IMR-90 (cell line): Measurements from ENCODE around the gene RXRG. TPM values are rescaled to one million over a fixed set of nuclear protein-coding genes. Genes with fewer than 3 reads are reported as not detected.

Source experiments
- ATAC-seq: fragments of 200-7000 bp; cut with Tn5 transposase; 2 replicates; pipeline ENCODE4 v1.9.1; 2020; ENCODE audit warnings: low read depth, mild to moderate bottlenecking, moderate library complexity
- BruUV-seq: library from RNA; stranded (reverse); fragments of 400-500 nt; replicated peaks from 2 replicates; lab custom pipeline; 2021; lab: Mats Ljungman, UMichigan
- CTCF ChIA-PET: fragments of 300-600 bp; formaldehyde crosslinking; extraction: SDS; loops from one replicate; lab custom pipeline; 2021; ENCODE audit warnings: antibody characterized with exemption; lab: Yijun Ruan, JAX
- POLR2A ChIA-PET: fragments of 300-600 bp; sonication (Branson Sonifier 250); formaldehyde crosslinking; loops from one replicate; lab custom pipeline; 2022; ENCODE audit warnings: antibody characterized with exemption; ENCODE audit not compliant: unreplicated experiment; lab: Charles Lee
- DNase-seq: peaks from one replicate; pipeline ENCODE4 v3.0.0; 2013
- H2AFZ ChIP-seq: replicated peaks from 2 replicates; pipeline ENCODE3; 2013; ENCODE audit warnings: low read length, mild to moderate bottlenecking; ENCODE audit not compliant: poor library complexity
- H2AK5ac ChIP-seq: 2 replicates; pipeline ENCODE4 v1.6.1; 2013; ENCODE audit warnings: low read depth, low read length, inconsistent platforms
- H2AK9ac ChIP-seq: replicated peaks from 2 replicates; pipeline ENCODE3; 2013; ENCODE audit warnings: mild to moderate bottlenecking, low read depth, low read length, moderate library complexity; ENCODE audit not compliant: poor library complexity
- H2BK120ac ChIP-seq: 2 replicates; pipeline ENCODE4 v1.6.1; 2013; ENCODE audit warnings: low read depth, low read length, inconsistent platforms
- H2BK15ac ChIP-seq: 3 replicates; pipeline ENCODE4 v1.6.1; 2013; ENCODE audit warnings: low read depth, low read length, inconsistent platforms
- H2BK20ac ChIP-seq: 2 replicates; pipeline ENCODE4 v1.6.1; 2013; ENCODE audit warnings: low read depth, mild to moderate bottlenecking, inconsistent platforms, low read length, moderate library complexity
- H2BK5ac ChIP-seq: 2 replicates; pipeline ENCODE4 v1.6.1; 2013; ENCODE audit warnings: mild to moderate bottlenecking, low read depth, low read length, inconsistent platforms; ENCODE audit not compliant: poor library complexity, severe bottlenecking
- H3K14ac ChIP-seq: replicated peaks from 2 replicates; pipeline ENCODE4 v1.6.1; 2013; ENCODE audit warnings: low read depth, low read length, inconsistent platforms
- H3K18ac ChIP-seq: 2 replicates; pipeline ENCODE4 v1.6.1; 2013; ENCODE audit warnings: low read depth, low read length, control low read depth
- H3K23ac ChIP-seq: 2 replicates; pipeline ENCODE4 v1.6.1; 2013; ENCODE audit warnings: low read depth, low read length, inconsistent platforms
- H3K27ac ChIP-seq: 2 replicates; pipeline ENCODE4 v1.5.1; 2013; ENCODE audit warnings: mild to moderate bottlenecking, control low read depth, low read length; ENCODE audit not compliant: insufficient read depth
- H3K27me3 ChIP-seq: 2 replicates; pipeline ENCODE4 v1.6.1; 2013; ENCODE audit warnings: low read length; ENCODE audit not compliant: control insufficient read depth, insufficient read depth
- H3K36me3 ChIP-seq: 2 replicates; pipeline ENCODE4 v1.6.1; 2013; ENCODE audit warnings: low read length, mixed read lengths; ENCODE audit not compliant: control insufficient read depth, insufficient read depth
- H3K4ac ChIP-seq: 2 replicates; pipeline ENCODE4 v1.6.1; 2013; ENCODE audit warnings: low read depth, low read length, inconsistent platforms
- H3K4me1 ChIP-seq: 2 replicates; pipeline ENCODE4 v1.6.1; 2013; ENCODE audit warnings: low read length, mixed read lengths; ENCODE audit not compliant: control insufficient read depth, insufficient read depth
- H3K4me2 ChIP-seq: 2 replicates; pipeline ENCODE4 v1.6.1; 2013; ENCODE audit warnings: low read depth, mild to moderate bottlenecking, control low read depth, low read length, moderate library complexity
- H3K4me3 ChIP-seq: 2 replicates; pipeline ENCODE4 v1.5.1; 2013; ENCODE audit warnings: low read depth, mild to moderate bottlenecking, control low read depth, low read length, moderate library complexity; ENCODE audit not compliant: insufficient read depth
- H3K56ac ChIP-seq: 2 replicates; pipeline ENCODE4 v1.6.1; 2013; ENCODE audit warnings: low read length, inconsistent platforms; ENCODE audit not compliant: insufficient read depth; ENCODE audit errors: extremely low read depth
- H3K79me1 ChIP-seq, 2 experiments: 2 replicates each; pipeline ENCODE4 v1.6.1; 2013; ENCODE audit warnings: low read length in 2 of 2, inconsistent platforms in 1 of 2, low read depth in 1 of 2
- H3K9ac ChIP-seq: 2 replicates; pipeline ENCODE4 v1.6.1; 2013; ENCODE audit warnings: low read depth, low read length, control low read depth
- H3K9me1 ChIP-seq: 2 replicates; pipeline ENCODE4 v1.6.1; 2013; ENCODE audit warnings: low read length, inconsistent platforms; ENCODE audit not compliant: insufficient read depth
- H3K9me3 ChIP-seq: 2 replicates; pipeline ENCODE4 v1.6.1; 2013; ENCODE audit warnings: low read length; ENCODE audit not compliant: control insufficient read depth, insufficient read depth
- H4K20me1 ChIP-seq: 2 replicates; pipeline ENCODE4 v1.6.1; 2013; ENCODE audit warnings: low read length, inconsistent platforms; ENCODE audit not compliant: insufficient read depth
- H4K5ac ChIP-seq: 2 replicates; pipeline ENCODE4 v1.6.1; 2013; ENCODE audit warnings: mild to moderate bottlenecking, low read depth, low read length, control low read depth
- H4K8ac ChIP-seq, 2 experiments: 2 replicates each; pipeline ENCODE4 v1.6.1; 2013; ENCODE audit warnings: low read depth in 2 of 2, low read length in 2 of 2, control low read depth in 1 of 2, inconsistent platforms in 1 of 2
- H4K91ac ChIP-seq: 2 replicates; pipeline ENCODE4 v1.6.1; 2013; ENCODE audit warnings: low read depth, low read length, inconsistent platforms; ENCODE audit not compliant: insufficient read depth
- BHLHE40 ChIP-seq: fragments of 150-350 bp; IDR thresholded peaks from 2 replicates; pipeline ENCODE4 v1.6.1; 2016; ENCODE audit warnings: mild to moderate bottlenecking, low read depth, low read length
- CEBPB ChIP-seq: IDR thresholded peaks from 2 replicates; pipeline ENCODE4 v1.6.1; 2012; ENCODE audit warnings: low read depth, low read length, improper control_type of control experiment
- CHD1 ChIP-seq: IDR thresholded peaks from 2 replicates; pipeline ENCODE4 v1.6.1; 2012; ENCODE audit warnings: low read depth, low read length, improper control_type of control experiment
- FOS ChIP-seq: fragments of 150-350 bp; IDR thresholded peaks from 2 replicates; pipeline ENCODE4 v1.6.1; 2016; ENCODE audit warnings: low read depth, low read length
- MAFK ChIP-seq: IDR thresholded peaks from 2 replicates; pipeline ENCODE4 v1.6.1; 2012; ENCODE audit warnings: low read depth, low read length, improper control_type of control experiment
- MAZ ChIP-seq: IDR thresholded peaks from 2 replicates; pipeline ENCODE4 v1.6.1; 2012; ENCODE audit warnings: low read depth, mild to moderate bottlenecking, low read length, improper control_type of control experiment, moderate library complexity, borderline replicate concordance
- MXI1 ChIP-seq: IDR thresholded peaks from 2 replicates; pipeline ENCODE4 v1.6.1; 2012; ENCODE audit warnings: low read depth, mild to moderate bottlenecking, low read length, moderate library complexity, borderline replicate concordance
- NFE2L2 ChIP-seq: fragments of 150-350 bp; IDR thresholded peaks from 2 replicates; pipeline ENCODE4 v1.6.1; 2016; ENCODE audit warnings: low read depth, mild to moderate bottlenecking, low read length
- POLR2A ChIP-seq: IDR thresholded peaks from 2 replicates; pipeline ENCODE4 v1.6.1; 2012; ENCODE audit warnings: mild to moderate bottlenecking, low read depth, low read length
- RCOR1 ChIP-seq: IDR thresholded peaks from 2 replicates; pipeline ENCODE4 v1.6.1; 2012; ENCODE audit warnings: mild to moderate bottlenecking, low read length, improper control_type of control experiment; ENCODE audit not compliant: insufficient replicate concordance
- RFX5 ChIP-seq: IDR thresholded peaks from 2 replicates; pipeline ENCODE4 v1.8.0; 2012; ENCODE audit warnings: low read depth, mild to moderate bottlenecking, low read length, moderate library complexity
- WGBS, 2 experiments: methylation state at CpG; one replicate each; pipeline versions ENCODE4 v1.1.5 to v1.1.7; 2013; ENCODE audit warnings: missing lambda C conversion rate in 2 of 2; ENCODE audit not compliant: insufficient read length in 1 of 2; ENCODE audit errors: extremely low coverage in 2 of 2; 5-methylcytosine and 5-hydroxymethylcytosine counted together
- dilution Hi-C: fragments of 300-500 bp; cut with HindIII; formaldehyde crosslinking; loops from one replicate; pipeline ENCODE4 v1.14.3; 2018; ENCODE audit warnings: low sequenced_read_pairs; ENCODE audit not compliant: unreplicated experiment
- in situ Hi-C: fragments of 300-500 bp; cut with MboI; formaldehyde crosslinking; loops from 3 replicates; pipeline ENCODE4 v1.14.3; 2019; ENCODE audit warnings: low sequenced_read_pairs, inconsistent platforms, mixed read lengths
- intact Hi-C: fragments of 100-400 bp; cut with micrococcal nuclease; formaldehyde crosslinking; loops from 2 replicates; pipeline ENCODE4 v1.10.0; 2022
- polyA plus RNA-seq, 3 experiments: library from polyadenylated mRNA; depleted of rRNA; stranded (reverse); fragments of >200 nt; gene quantifications; 2 replicates each; pipeline ENCODE4 v1.2.3, GENCODE V29; 2012; ENCODE audit warnings: low replicate concordance in 1 of 3
- total RNA-seq: library from RNA; depleted of rRNA; stranded (reverse); fragments of >200 nt; gene quantifications from 2 replicates; pipeline ENCODE4 v1.2.3, GENCODE V29; 2012

RXRG gene
- total and polyA plus RNA-seq, 2 of the 4 experiments (the other 2 are of a cell fraction), result not detected

- TF ChIP-seq BHLHE40 (no peak), FOS (no peak)
Observed at GRCh38 chr1:165492845-165493373, 48.0 kb upstream of the RXRG start (continued).

GRCh38 chr1:165490175-165490574, 45.2 kb upstream of the RXRG start:
- Histone ChIP-seq H3K9ac (no peak overlapping the region), H3K4me1 (no peaks in the 10 kb centered on the region), H3K27me3 (peaks cover 3% of the 10 kb centered on the region), H2BK15ac (no peak overlapping the region), H3K4me3 (no peak overlapping the region), H3K4me2 (no peak overlapping the region), H2AFZ (no peak overlapping the region), H4K8ac (no peak overlapping the region), H4K91ac (no peak overlapping the region), H3K4ac (no peak overlapping the region), H3K9me1 (no peaks in the 10 kb centered on the region), H2BK120ac (no peak overlapping the region), H3K36me3 (no peaks in the 10 kb centered on the region), H3K56ac (no peak overlapping the region), H3K18ac (no peak overlapping the region), H3K23ac (no peak overlapping the region), H2BK20ac (no peak overlapping the region), H2BK5ac (no peak overlapping the region), H4K5ac (no peak overlapping the region), H3K27ac (no peak overlapping the region), H3K14ac (no peak overlapping the region), H2AK9ac (no peak overlapping the region), H3K79me1 (no peaks in the 10 kb centered on the region), H3K9me3 (no peaks in the 10 kb centered on the region), H4K20me1 (no peaks in the 10 kb centered on the region), H2AK5ac (no peak overlapping the region)
- in situ Hi-C loops (no loop called here), dilution Hi-C loops (no loop called here), intact Hi-C loops (no loop called here)
- TF ChIP-seq MAZ (no peak), RCOR1 (no peak), CHD1 (no peak), MAFK (no peak), RFX5 (no peak), BHLHE40 (no peak), NFE2L2 (no peak), MXI1 (no peak), CEBPB (no peak), POLR2A (no peak)
- 20% methylated on average over 1 of the region's 5 CpGs; no CpG with 5 or more reads in 1 of the 2 experiments for WGBS, 2 experiments
- no TSS peak for BruUV-seq
- ChIA-PET CTCF (interaction anchor here (0.6 kb wide), 1 partner anchor 692 kb away, joined by 3 read pairs; no protein-coding TSS in a partner anchor), POLR2A (no interaction called here)
- DNase-seq (no peak), ATAC-seq (no peak)
